Measurements from ENCODE around the gene TGFBR2.

TGFBR2 gene

DNA sequence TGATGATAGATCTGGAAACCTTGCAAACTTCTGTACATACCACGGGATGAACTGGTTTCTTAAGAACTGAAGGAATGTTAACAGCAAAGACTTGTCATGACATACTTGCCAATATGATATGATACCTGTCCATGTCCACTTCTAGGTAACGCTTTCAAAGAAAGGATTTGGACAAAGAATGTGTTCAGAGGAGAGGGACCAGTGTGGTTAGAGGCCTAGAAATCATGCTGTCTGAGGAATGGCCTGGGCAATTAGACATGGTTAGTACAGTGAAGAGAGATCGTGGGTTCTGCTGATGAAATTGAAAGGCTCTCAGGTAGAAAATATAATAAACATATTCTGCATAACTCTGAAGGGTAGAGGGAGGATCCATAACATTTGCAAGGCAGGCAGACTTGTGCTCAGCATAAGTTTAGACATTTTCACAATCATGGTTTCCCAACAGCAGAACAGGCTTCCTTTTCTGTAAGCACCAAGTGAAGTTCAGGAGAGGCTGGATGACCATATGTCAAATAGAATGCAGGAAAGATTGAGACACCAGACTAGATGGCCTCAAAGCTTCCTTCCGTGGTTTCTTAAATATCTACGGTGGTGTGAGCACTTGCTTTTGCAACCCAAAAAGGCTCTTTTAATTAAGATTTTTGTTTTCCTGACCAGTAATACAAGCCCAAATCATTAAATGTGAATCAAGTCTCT lies 39.9 kb downstream of the TGFBR2 start:
- H3K27ac ChIP-seq, result no peak overlapping the region
- TF ChIP-seq, protein P1, sequence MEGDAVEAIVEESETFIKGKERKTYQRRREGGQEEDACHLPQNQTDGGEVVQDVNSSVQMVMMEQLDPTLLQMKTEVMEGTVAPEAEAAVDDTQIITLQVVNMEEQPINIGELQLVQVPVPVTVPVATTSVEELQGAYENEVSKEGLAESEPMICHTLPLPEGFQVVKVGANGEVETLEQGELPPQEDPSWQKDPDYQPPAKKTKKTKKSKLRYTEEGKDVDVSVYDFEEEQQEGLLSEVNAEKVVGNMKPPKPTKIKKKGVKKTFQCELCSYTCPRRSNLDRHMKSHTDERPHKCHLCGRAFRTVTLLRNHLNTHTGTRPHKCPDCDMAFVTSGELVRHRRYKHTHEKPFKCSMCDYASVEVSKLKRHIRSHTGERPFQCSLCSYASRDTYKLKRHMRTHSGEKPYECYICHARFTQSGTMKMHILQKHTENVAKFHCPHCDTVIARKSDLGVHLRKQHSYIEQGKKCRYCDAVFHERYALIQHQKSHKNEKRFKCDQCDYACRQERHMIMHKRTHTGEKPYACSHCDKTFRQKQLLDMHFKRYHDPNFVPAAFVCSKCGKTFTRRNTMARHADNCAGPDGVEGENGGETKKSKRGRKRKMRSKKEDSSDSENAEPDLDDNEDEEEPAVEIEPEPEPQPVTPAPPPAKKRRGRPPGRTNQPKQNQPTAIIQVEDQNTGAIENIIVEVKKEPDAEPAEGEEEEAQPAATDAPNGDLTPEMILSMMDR (conservative IDR thresholded peaks at IDR 0.05), result no peak

DNA sequence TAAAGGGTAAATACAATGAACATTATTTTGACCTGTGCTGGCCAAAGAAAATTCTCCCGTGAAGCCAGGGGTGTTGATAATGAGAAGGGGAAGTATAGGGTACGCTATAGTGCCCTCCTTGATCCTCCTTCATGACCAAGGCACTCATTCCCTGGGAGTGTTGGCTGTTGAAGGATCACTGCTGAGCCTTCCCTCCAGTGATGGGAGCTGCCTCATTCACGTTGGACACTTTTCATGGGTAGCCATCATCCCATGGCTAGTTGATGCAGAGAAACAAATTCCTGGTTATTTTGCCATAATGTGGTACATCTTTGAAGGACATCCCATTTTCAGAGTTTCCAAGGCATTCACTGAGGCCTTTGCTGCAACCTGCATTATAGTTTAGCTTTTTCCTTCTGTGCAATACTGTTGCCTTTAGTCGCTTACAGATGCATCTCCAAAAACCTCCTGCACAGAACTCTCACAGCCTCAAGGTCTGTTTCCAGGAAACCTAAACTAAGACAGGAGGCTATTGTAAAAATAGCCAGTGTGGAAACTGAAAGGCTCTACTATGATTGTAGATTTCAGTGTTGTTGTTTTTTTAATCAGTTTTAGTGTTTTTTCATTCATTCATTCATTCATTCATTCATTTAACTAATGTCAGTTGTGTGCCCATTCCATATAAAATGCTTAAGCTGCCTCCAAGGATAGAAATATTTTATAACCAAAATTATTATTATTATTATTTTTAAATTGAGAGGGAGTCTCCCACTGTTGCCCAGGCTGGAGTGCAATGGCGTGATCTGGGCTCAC lies 40.8 kb downstream of the TGFBR2 start:
- TF ChIP-seq, protein P1 (conservative IDR thresholded peaks at IDR 0.05), result no peak
- no peak overlapping the region for H3K27ac ChIP-seq

DNA sequence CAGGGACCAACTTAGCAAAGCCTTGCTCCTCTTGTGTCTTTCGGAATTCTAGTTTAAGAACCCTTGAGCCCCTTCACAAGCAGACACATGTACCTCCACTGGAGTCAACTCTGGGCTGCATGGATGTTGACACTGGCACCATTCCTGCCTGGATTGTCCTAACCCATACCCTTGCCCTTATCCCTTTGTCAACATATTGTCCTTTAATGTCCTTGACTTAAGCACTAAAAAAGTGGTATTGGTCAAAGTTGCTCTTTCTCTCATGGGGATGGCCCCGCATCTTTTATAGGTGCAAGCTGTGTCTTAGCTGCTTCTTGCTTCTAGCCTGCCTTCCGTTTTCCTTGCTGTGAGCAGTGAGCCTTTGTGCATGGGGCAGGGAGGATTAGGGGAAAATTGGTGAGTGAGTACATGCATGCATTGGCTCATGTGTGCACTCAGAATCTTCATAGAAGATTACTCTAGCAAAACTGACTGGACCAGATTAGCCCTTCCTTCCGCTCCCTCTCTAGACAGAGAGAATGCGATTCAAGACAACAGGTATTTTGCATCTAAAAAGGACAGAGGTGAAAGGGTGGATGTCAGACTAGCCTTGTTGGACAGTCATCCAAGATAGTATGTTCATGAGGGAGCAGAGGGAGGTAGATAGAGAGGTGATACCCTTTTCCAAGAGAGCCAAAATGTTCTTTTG lies 42.4 kb downstream of the TGFBR2 start:
- TF ChIP-seq, protein P1 (conservative IDR thresholded peaks at IDR 0.05), result no peak
- no peak overlapping the region for H3K27ac ChIP-seq

DNA sequence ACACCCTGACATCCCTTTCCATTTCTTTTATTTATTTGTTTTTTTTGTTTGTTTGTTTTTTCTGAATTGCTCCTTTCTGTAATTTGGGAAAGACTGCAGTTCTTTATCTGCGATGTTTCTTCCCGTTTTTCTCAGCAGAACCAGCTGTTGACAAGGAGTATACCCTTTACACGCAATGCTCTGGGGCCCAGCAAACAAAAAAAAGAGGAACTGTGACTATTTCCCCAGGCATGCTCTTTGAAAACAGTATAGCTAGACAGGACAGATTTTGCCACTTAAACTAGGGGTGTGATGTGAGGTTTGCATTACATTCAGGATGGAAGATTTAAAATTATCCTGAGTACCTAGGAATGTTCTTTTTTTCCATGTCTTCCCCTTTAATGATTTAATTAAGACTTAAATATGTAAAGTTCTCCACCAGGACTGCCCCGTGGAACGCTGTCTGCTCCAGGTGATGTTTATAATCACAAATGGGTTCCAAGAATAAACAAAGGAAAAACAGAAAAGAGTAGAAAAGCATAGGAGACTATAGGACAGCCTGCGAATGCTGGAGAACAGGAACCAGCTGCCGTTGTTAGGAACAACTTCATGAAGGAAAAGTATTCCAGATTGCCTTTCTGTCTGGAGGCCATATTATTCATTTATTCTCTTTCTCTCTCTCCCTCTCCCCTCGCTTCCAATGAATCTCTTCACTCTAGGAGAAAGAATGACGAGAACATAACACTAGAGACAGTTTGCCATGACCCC lies 43.3 kb downstream of the TGFBR2 start:
- TF ChIP-seq, protein P1 (conservative IDR thresholded peaks at IDR 0.05), result no peak

DNA sequence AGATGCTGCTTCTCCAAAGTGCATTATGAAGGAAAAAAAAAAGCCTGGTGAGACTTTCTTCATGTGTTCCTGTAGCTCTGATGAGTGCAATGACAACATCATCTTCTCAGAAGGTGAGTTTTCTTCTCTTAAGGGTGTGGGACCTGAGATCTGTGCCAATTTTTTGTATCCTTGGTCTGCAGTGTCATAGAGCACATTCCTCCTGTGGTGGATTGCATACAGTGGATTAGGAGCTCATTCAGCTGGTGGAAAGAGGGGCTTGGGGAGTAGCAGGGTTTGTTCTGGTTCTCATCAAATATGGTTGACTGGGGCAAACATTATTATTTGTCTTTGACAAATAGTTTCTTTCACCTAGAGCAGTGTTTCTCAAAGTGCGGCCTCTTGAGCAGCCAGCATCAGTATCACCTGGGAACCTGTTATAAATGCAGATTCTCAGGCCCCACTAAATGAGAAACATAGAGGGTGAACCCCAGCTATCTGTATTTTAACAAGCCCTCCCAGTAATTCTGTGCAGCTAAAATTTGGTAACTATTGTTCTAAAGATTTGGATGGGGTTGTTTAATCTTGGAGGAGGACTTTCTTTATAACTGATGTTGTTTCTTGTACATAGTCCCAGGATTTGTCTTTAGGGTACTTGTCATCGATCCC lies 44.1 kb downstream of the TGFBR2 start:
- TF ChIP-seq, protein P1 (conservative IDR thresholded peaks at IDR 0.05), result no peak
- H3K27ac ChIP-seq, result no peak overlapping the region

More for the DNA sequence above, 43.3 kb downstream of the TGFBR2 start:
- H3K27ac ChIP-seq, result no peak overlapping the region

DNA sequence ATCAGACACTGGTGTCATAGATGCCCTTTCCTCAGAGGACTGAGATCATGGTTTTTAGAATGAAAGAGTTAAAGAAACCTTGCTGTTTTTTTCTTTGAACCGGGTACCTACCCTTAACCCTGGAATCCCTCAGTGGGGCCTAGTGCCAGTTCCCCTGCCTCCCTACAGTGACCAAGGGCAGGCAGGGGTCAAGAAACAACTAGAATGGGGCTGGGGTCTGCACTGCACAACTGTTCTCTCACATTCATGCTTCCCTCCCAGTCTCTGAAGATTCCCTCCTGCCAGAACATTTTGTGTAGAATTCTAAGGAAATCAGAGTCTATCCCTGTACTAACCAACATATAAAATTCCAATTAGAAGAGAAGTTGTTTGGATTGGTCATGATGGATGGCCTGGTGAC lies 47.9 kb downstream of the TGFBR2 start:
- H3K27ac ChIP-seq, result no peak overlapping the region
- TF ChIP-seq, protein P1 (conservative IDR thresholded peaks at IDR 0.05), result no peak
